Measurements from ENCODE around the gene KCNQ5.

GRCh38 chr6:72836971-72837370 is 215.1 kb downstream of the KCNQ5 start:
- TF ChIP-seq CREB1 (CRISPR knock-in tag; IDR thresholded peaks at IDR 0.05) (no peak), CTCF (IDR thresholded peaks at IDR 0.05) (no peak)
- TF ChIP-seq, protein P1, sequence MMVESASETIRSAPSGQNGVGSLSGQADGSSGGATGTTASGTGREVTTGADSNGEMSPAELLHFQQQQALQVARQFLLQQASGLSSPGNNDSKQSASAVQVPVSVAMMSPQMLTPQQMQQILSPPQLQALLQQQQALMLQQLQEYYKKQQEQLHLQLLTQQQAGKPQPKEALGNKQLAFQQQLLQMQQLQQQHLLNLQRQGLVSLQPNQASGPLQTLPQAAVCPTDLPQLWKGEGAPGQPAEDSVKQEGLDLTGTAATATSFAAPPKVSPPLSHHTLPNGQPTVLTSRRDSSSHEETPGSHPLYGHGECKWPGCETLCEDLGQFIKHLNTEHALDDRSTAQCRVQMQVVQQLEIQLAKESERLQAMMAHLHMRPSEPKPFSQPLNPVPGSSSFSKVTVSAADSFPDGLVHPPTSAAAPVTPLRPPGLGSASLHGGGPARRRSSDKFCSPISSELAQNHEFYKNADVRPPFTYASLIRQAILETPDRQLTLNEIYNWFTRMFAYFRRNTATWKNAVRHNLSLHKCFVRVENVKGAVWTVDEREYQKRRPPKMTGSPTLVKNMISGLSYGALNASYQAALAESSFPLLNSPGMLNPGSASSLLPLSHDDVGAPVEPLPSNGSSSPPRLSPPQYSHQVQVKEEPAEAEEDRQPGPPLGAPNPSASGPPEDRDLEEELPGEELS (CRISPR knock-in tag; IDR thresholded peaks at IDR 0.05): no peak
- TF ChIP-seq, protein P2, sequence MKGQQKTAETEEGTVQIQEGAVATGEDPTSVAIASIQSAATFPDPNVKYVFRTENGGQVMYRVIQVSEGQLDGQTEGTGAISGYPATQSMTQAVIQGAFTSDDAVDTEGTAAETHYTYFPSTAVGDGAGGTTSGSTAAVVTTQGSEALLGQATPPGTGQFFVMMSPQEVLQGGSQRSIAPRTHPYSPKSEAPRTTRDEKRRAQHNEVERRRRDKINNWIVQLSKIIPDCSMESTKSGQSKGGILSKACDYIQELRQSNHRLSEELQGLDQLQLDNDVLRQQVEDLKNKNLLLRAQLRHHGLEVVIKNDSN (CRISPR knock-in tag; IDR thresholded peaks at IDR 0.05): no peak

Data from WTC11 (cell line).